HCT116 (cell line): ENCODE results near the gene PKD2L1.

Experiments
- CEBPB ChIP-seq: IDR thresholded peaks from 2 replicates; pipeline ENCODE4 v1.6.1; 2012; ENCODE audit warnings: low read depth
- EZH2 ChIP-seq: fragments of 200-600 bp; sonication (generic); IDR thresholded peaks from 2 replicates; pipeline ENCODE4 v1.6.1; 2017; ENCODE audit warnings: antibody characterized with exemption, mixed run types
- RAD21 ChIP-seq: IDR thresholded peaks from 2 replicates; pipeline ENCODE4 v1.6.1; 2012; ENCODE audit warnings: low read depth, mild to moderate bottlenecking
- TF ChIP-seq, protein P1 (sequence below), 3 experiments: fragments of 200-600 bp in 1 of 3; sonication (generic) in 1 of 3; IDR thresholded peaks in 2 of 3; conservative IDR thresholded peaks in 1 of 3; 2 replicates each; pipeline ENCODE4 v1.5.1; 2012 to 2017; ENCODE audit warnings: low read depth in 2 of 3, low read length in 2 of 3, antibody characterized with exemption in 1 of 3, borderline replicate concordance in 1 of 3, control low read depth in 1 of 3, mild to moderate bottlenecking in 1 of 3, mixed read lengths in 1 of 3, mixed run types in 1 of 3, moderate library complexity in 1 of 3; ENCODE audit not compliant: insufficient read depth in 1 of 3
- TF ChIP-seq, protein P2 (sequence below): IDR thresholded peaks from 2 replicates; pipeline ENCODE4 v1.6.1; 2012

DNA sequence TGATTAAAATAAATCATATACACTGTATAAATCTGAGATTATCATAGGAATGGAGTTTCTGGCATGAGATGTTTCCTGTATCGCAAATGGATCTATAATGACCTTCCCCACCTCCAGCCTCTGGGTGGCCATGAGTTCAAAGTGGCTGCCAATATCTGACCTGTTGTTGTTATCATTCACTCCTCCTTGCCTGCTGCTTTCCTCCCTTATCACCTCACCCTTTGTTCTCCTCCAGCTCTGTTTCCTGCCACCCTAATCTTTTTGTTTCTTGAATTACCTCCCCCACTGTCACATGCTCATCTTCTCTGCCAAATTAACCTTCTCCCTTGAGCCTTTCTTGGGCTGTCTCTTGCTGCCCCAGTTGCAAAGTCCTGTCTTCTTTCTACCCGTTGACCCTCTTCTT, 29.0 kb upstream of the PKD2L1 start:
- TF ChIP-seq CEBPB (no peak), RAD21 (no peak), EZH2 (no peak)
- TF ChIP-seq, protein P1, sequence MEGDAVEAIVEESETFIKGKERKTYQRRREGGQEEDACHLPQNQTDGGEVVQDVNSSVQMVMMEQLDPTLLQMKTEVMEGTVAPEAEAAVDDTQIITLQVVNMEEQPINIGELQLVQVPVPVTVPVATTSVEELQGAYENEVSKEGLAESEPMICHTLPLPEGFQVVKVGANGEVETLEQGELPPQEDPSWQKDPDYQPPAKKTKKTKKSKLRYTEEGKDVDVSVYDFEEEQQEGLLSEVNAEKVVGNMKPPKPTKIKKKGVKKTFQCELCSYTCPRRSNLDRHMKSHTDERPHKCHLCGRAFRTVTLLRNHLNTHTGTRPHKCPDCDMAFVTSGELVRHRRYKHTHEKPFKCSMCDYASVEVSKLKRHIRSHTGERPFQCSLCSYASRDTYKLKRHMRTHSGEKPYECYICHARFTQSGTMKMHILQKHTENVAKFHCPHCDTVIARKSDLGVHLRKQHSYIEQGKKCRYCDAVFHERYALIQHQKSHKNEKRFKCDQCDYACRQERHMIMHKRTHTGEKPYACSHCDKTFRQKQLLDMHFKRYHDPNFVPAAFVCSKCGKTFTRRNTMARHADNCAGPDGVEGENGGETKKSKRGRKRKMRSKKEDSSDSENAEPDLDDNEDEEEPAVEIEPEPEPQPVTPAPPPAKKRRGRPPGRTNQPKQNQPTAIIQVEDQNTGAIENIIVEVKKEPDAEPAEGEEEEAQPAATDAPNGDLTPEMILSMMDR (IDR thresholded peaks at IDR 0.05 in 2 of 3, conservative IDR thresholded peaks at IDR 0.05 in 1 of 3; ENCODE audit: borderline replicate concordance in 1 of 3, insufficient read depth in 1 of 3, low read depth in 2 of 3, low read length in 2 of 3): no peak
- TF ChIP-seq, protein P2, sequence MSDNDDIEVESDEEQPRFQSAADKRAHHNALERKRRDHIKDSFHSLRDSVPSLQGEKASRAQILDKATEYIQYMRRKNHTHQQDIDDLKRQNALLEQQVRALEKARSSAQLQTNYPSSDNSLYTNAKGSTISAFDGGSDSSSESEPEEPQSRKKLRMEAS: no peak
